HT-29 (cell line): ENCODE data around the gene SCAPER. TPM values are rescaled to one million over a fixed set of nuclear protein-coding genes. Genes with fewer than 3 reads are reported as not detected.
A peak's percentile ranks its signal among the peaks of the same experiment; 100 is the strongest.
"Not testable (repeated sequence)": the region's sequence is repeated elsewhere in the genome, so short reads cannot be mapped to it uniquely, and the experiment has no call there.

Experiments used
- DNase-seq: peaks from one replicate; pipeline ENCODE4 v3.0.0-alpha.2; 2015; ENCODE audit warnings: low spot score
- total RNA-seq: library from RNA; depleted of rRNA; stranded (reverse); fragments of >200 nt; shearing (Covaris generic); gene quantifications from 2 replicates; pipeline ENCODE4 v1.2.3, GENCODE V29; 2014

The SCAPER gene
- total RNA-seq, 1 experiment from 2014 or later: 6.0 TPM

DNA sequence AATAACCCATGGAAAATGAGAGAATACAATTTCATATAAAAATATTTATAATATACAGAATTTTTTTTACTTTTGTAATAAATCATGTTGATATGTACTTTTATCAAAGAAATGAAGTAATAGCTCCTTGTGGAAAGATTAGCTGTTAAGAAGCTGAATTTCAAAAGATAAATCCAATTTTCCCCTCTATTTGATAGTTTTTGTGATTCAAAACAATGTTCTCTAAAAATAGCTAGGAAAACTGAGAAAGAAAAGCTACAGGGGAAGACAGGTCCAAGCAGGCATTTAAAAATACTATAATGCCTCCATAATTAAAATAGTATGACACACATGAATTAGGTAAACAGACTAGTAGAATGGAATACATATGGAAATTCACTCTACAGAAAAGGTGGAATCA, 44.9 kb downstream of the SCAPER start:
- DNase-seq: no peak

DNA sequence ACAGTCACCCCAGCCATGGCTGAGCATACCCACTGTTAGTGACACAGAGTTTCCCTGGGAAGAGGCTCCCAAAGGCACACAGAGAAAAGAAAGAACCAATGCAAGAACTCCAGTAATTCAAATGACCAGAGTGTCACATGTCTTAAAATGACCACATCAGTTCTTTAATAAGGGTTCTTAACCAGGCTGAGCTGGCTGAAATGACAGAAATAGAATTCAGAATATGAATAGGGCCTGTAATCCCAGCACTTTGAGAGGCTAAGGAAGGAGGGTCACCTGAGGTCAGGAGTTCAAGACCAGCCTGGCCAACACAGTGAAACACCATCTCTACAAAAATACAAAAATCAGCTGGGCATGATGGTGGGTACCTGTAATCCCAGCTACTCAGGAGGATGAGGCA, 54.8 kb downstream of the SCAPER start:
- DNase-seq: not testable (repeated sequence)

DNA sequence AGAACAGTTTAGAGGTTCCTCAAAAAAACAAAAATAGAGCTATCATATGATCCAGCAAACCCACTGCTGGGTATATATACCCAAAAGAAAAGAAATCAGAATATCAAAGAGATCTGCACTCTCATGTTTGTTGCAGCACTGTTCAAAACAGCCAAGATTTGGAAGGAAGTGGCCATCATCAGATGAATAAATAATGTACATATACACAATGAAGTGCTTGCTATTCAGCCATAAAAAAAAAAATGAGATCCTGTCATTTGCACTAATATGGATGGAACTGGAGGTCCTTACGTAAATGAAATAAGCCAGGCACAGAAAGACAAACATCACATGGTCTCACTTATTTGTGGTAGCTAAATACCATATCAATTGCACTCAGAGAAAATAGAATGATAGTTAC, 58.4 kb downstream of the SCAPER start:
- DNase-seq: no peak

DNA sequence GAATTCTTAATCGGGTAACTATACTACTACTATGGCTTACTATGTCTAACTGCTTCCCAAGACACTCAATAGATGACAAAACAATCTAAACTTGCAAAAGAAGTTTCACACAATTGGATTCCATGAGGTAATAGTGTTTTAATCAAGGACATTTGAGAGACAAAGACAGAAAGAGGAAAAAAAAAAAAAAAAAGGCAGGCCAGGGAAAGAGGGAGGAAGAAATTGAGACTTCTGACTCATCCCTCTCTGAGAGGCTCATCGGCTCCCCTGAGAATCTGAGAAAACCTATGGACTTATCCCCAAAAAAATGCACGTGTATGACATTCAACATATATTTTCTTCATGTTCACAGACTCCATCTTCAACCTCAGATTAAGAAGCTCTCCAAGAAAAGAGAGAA, 61.0 kb downstream of the SCAPER start:
- DNase-seq: no peak

DNA sequence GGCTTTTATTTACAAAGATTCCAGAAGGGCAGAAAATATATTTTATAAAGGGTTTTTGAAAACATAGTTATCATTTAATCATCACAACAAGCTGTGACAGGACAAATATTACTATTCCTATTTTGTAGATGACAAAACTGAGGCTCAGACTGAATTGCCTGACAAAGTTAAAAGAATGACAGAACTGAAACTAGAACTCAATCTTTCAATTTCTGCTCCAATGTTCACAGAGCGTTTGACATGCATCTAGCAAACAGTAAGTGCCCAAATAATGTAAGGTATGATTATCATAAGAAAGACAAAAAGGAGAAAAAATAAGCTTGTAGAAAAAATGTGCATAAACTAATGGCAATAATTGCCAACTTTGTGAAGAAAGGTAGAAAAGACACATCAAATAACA, 61.9 kb downstream of the SCAPER start:
- no peak for DNase-seq

DNA sequence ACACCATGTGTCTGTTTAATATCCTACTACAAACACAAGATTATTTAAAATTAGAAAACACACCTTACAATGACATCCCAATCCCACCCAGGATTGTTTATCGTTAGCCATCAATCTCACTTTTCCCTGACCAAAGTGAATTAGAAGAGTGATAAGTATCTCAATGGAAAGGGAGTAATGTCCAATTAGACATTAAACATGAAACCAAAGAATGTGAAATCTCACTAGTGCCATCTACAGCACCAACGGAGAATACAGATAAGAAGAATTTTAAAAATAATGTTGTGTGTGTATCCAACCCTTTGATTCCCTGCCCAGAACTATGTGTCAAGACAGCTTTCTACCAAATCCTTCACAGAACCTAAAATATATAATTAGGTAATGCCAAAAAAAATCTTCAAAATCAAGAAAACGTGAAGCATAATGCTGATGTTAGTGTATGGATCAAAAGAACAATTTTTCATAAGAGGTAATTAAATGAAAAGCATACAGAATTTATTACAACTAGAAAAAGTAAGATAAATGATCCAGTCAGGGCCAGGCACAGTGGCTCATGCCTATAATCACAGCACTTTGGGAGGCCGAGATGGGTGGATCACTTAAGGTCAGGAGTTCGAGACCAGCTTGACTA, 64.2 kb downstream of the SCAPER start:
- DNase-seq: peak; percentile 71

DNA sequence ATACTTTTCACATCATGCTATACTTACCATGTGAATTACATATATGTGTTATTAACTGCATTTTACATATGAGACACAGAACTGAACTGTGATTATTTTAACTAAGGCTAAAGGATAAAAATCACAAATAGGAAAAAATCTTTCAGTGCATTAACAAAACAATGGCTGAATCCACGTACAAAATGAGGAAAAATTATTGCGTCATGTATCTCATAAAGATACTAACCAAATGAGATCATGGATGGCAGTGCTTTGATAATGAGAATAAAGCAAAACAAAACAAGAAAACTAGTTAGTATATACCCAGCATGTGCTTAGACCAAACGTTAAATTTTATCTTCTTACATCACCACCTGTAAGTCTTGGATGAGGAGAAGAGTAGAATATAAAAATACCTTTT, 66.0 kb downstream of the SCAPER start:
- DNase-seq: no peak

DNA sequence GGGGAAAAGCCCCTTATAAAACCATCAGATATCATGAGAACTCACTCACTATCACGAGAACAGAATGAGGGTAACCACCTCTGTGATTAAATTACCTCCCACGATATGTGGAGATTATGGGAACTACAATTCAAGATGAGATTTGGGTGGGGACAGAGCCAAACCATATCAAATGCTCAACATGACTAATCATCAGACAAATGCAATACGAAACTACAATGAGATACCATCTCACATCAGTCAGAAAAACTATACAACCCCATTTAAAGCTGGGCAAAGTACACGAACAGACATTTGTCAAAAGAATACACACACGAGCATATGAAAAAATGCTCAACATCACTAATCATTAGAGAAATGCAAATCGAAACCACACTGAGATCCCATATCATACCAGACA, 67.7 kb downstream of the SCAPER start:
- no peak for DNase-seq

DNA sequence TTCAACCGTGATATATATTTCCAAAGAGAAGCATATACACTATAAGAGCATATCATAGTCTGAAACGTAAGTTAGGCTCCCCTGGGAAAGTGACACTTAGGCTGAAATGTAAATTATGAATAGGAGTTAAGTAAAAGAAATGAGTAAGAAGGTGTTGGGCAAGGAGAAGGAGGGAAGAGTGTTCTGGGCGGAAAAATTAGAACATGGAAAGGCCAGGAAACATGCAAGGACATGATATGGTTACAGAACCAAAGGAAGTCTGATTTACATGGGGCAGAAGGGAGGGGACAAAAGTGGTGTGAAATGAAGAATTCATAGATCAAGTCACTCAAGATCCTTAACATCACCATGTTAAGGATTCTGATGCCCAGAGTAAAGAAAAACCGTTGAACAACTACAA, 75.2 kb downstream of the SCAPER start:
- DNase-seq: no peak

DNA sequence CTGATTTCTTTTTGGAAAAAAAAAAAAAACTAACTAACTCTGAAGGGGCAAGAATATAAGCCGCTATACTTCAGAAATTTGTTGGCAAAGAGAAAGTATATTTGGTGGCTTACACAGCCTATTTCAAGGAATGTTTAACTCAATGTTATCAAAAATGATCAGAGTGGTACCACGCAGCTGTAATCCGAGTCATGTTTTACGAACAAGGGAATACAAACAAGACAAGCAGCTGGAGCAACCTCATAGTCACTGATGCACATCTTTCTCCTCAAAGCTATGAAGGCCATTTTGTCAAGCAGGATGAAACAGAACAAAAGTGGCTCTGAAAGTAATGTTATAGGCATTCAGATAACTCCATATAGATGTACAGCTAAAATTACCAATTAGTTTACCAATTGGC, 81.2 kb downstream of the SCAPER start:
- DNase-seq: no peak

DNA sequence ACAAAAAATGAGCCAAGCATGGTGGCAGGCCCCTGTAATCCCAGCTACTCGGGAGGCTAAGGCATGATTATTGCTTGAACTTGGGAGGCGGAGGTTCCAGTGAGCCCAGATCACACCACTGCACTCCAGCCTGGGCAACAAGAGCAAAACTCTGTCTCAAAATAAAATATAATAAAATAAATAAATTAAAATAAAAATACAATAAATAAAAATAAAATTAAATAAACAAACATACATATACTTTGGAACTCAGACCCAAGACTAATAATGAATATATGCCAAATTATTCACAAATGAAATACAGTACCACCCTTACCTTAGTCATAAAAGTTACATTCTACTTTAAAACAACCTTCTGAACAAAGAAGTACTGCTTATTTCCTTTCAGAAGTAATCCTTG, 81.8 kb downstream of the SCAPER start:
- no peak for DNase-seq

DNA sequence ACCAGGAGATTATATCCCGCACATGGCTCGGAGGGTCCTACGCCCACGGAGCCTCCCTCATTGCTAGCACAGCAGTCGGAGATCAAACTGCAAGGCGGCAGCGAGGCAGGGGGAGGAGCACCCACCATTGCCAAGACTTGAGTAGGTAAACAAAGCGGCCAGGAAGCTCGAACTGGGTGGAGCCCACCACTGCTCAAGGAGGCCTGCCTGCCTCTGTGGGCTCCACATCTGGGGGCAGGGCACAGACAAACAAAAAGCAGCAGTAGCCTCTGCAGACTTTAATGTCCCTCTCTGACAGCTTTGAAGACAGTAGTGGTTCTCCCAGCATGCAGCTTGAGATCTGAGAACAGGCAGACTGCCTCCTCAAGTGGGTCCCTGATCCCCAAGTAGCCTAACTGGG, 86.2 kb downstream of the SCAPER start:
- not testable (repeated sequence) for DNase-seq

DNA sequence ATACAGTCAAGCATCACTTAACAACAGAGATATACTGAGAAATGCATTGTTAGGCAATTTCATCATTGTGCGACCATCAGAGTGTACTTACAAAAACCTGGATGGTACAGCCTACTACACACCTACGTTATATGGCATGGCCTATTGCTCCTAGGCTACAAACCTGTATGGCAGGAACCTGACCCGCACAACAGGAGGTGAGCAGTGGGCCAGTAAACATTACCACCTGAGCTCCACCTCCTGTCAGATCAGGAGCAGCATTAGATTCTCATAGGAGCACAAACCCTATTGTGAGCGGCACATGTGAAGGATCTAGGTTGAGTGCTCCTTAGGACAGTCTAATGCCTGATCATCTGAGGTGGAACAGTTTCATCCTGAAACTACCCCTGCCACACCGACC, 89.7 kb downstream of the SCAPER start:
- no peak for DNase-seq

DNA sequence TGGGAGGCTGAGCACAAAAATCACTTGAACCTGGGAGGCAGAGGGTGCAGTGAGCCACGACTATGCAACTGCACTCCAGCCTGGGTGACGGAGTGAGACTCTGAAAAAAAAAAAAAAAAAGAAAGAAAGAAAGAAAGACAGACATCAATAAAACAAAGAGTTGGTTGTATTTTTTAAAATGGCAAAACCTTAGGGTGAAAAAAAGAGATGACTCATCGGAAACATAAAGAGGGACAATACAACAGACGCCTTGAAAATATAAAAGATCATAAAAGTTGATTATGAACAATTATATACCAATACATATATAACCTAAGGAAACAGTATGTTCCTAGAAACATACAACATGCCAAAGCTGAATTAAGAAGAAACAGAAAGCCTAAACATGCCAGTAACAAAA, 92.8 kb downstream of the SCAPER start:
- no peak for DNase-seq

DNA sequence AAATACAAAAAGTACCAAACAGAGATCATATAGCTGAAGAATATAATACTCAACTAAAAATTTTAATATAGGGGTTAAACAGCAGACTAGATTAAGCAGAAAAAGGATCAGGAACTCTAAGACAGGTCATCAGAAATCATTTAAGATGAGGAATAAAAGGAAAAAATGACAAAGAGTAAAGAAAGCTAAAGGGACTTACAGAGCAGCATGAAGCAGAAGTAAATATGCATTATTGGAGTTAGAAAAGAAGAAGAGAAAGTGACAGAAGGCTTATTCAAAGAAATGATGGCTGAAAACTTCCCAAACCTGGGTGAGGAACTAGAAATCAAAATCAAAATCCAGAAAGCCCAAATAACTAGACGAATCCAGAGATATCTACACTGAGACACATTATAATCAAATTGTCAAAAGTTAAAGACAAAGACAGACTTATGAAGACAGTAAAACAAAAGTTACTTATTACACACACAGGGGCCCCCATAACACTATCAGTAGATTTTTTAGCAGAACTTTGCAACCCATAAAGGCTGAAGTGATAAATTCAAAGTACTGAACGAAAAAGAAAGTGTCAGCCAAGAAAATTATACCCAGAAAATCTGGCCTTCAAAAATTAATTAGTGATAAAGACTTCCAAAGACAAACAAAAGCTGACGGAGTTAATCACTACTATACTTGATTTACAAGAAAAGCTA, 95.6 kb downstream of the SCAPER start:
- DNase-seq: no peak

DNA sequence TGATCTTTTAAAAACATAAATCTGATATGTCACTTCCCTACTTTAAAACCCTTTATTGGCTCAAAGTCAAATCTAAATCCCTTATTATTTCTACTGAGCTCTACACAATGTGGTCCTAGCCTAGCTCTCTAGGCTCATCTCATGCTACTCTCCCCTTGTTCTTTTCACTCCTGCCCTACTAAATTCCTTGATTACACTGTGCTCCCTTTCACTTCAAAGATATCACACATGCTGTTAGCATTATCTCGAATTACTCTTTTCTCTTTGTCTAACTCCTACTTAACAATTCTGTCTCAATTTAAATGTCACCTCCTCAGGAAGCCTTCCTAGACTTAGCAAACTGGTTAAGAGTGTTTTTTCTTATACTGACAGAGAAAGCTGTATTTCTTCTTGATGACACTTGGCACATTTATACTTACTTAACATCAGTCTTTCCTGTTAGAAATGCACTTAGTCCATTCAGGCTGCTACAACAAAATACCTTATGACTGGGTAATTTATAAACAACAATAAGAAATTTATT, 102.0 kb downstream of the SCAPER start:
- no peak for DNase-seq

DNA sequence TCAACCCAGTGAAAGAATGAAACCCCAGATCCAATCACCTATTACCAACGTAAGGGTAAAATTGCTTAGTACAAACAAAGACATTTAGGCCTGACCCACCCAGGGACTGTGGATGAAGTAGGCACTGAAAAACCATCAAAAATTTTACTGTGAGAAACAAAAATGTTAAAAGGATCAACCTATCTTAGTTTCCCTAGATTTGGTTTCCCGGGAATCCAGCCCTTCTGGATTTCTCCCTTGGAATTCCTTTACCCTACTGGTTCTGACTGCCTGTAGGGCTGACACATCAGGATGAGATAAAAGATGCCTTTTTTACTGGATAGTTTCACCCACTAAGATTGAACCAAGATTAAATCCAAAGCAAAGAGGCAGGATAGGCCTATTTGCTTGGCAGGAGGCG, 102.7 kb downstream of the SCAPER start:
- DNase-seq: no peak

DNA sequence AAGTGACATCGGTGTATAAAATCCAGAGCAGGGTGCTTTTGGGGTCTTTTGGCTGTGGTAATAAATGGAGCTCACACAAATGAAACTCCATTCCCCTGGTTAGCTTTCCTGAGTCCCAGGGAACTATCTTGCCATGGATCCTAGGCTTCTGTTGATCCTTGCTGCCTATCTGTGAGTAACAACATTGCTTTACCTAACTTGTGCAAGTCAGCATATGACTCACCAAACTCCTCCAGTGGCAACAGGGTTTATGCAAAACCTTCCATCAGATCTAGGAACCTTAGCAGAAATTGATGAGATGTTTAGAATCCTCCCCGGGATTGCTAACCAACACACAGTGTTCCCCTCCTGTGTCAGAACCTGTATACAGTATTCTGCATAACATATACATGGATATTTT, 105.4 kb downstream of the SCAPER start:
- no peak for DNase-seq

DNA sequence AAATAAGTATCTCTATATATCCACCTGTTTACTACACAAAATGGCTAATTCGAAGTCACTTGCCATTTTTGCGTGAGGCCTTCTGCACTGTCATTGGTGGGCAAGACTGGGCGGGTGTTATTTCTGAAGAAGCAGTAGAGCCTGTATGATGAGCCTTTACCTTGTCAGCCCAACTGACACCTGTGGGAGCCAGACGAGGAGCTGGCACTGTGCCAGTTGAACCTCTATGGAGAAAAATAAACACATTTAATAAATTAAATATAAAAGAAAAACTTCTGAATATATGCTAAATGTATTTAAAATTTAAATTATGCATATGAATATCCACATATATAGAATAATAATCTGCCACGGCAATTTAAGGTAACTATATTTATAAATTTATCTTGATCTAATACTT, 109.9 kb downstream of the SCAPER start:
- no peak for DNase-seq

DNA sequence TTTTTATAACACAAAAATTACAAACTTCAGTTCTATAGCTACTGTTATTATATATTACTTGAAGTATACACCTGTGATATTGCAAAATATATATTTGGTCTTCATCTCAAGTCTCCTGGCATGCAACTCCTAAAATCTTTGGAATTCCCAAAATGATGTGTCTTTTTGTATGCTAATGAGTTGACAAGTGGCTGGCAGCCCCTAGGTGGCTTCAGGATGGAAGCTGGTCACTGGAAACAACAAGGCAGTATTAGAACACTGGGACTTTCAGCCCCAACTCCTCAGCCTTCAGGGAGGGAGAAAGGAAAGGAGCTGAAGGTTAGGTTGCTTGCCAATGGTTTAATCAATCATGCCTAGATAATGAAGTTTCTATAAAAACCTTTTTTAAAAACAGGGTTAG, 112.0 kb downstream of the SCAPER start:
- DNase-seq: no peak

DNA sequence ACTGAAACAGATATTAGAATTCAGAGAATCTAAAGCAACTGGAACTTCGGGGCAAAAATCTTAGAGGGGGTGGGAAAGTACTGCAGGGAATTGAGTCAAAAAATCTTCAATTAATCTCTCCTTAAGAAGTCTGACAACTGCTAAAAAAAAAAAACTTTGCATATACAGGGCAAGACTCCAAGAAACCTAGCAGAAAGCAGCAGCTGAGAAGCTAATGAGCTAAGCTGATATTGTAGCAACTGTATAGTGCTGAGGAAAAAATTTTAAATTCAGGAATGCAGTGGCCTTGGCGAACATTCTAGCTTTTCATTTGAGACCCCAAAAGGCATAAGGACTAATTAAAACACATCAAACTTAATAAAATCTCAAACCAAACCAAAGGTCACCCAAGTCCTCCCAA, 113.6 kb downstream of the SCAPER start:
- DNase-seq: no peak

DNA sequence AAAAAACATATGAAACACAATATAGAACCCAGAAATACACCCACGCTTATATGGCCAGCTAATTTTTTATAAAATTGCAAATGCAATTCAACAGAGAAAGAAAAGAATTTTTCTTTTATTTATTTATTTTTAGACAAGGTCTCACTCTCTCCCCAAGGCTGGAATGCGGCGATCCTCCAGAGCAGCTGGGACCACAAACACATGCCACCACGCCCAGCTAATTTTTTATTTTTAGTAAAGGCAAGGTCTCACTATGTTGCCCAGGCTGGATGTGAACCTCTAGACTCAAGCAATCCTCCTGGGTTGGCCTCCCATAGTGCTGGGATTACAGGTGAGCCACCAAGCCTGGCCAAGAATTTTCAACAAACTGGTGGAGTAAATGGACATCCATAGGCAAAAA, 117.9 kb downstream of the SCAPER start:
- no peak for DNase-seq

DNA sequence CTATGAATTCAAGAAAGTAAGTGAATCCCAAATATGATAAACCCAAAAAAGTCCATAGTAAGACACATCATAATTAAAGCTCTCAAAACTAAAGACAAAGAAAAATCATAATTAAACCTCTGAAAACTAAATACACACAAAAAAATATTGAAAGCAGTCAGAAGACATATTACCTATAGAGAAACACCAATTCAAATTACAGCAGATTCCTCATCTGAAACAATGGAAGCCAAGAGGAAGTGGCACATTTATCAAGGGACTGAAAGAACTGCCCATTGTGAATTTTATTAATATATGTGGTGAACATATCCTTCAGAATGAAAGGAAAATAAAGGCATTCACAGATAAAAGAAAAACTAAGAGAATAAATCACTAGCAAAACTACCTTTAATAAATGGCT, 128.2 kb downstream of the SCAPER start:
- no peak for DNase-seq

DNA sequence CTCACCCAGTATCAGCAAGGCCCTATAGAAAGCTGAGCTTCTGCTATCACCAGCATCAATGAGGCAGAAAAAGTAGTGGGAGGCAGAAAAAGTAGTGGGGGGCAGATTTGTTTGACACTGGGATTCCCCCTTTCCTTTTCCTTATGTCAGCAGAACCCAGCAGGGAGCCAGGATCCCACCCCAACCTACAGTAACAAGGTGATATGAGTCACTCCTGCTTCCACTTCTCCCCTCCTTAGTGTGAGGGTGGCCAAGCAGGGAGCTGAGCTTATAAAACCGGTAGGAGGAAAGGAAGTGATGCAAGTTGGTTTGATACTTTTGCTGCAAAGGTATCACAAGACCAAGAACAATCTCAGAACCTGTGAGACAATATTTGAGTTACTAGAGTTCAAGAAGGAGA, 128.7 kb downstream of the SCAPER start:
- DNase-seq: no peak
